Peyer's patch (tissue), 4 donors: Measurements from ENCODE around the gene KCTD8. TPM values are rescaled to one million over a fixed set of nuclear protein-coding genes. Genes with fewer than 3 reads are reported as not detected.

Experiments used
- DNase-seq, 3 donors: peaks; one replicate each; pipeline ENCODE4 v3.0.0-alpha.2; 2017 to 2019
- H3K27ac ChIP-seq, 4 donors: fragments of 200-600 bp; sonication (generic); one replicate each; pipeline ENCODE4 v1.5.1; 2016 to 2019
- H3K27me3 ChIP-seq, 2 donors: fragments of 200-600 bp; sonication (generic); one replicate each; pipeline ENCODE4 v1.5.1; 2019
- H3K36me3 ChIP-seq, 3 donors: fragments of 200-600 bp; sonication (generic); one replicate each; pipeline ENCODE4 v1.5.1; 2016 to 2019
- H3K4me1 ChIP-seq, 4 donors: fragments of 200-600 bp; sonication (generic); one replicate each; pipeline ENCODE4 v1.5.1; 2016 to 2019
- H3K4me3 ChIP-seq, 4 donors: fragments of 200-600 bp; sonication (generic); 1 replicate in 3 of 4; 2 replicates in 1 of 4; pipeline ENCODE4 v1.5.1; 2016 to 2019; ENCODE audit warnings: mild to moderate bottlenecking in 1 of 4
- H3K9me3 ChIP-seq, 4 donors: fragments of 200-600 bp; sonication (generic); one replicate each; pipeline ENCODE4 v1.5.1; 2016 to 2019; ENCODE audit warnings: mild to moderate bottlenecking in 1 of 4
- POLR2A ChIP-seq, 2 donors: fragments of 450-650 bp; IDR thresholded peaks; one replicate each; pipeline ENCODE4 v1.5.1; 2017; ENCODE audit warnings: antibody characterized with exemption in 2 of 2, mild to moderate bottlenecking in 2 of 2, moderate library complexity in 2 of 2
- total RNA-seq, 4 donors: library from RNA; depleted of rRNA; stranded (reverse); fragments of >200 nt; gene quantifications; one replicate each; pipeline ENCODE4 v1.1.0, GENCODE V29; 2016
- TF ChIP-seq, protein P1 (sequence below), 6 experiments: fragments of 450-650 bp in 4 of 6; fragments of 200-600 bp in 2 of 6; sonication (generic) in 1 of 6; IDR thresholded peaks; one replicate each; pipeline ENCODE4 v1.5.1; 2017 to 2019; ENCODE audit warnings: antibody characterized with exemption in 6 of 6, mild to moderate bottlenecking in 3 of 6, moderate library complexity in 1 of 6

Gene KCTD8
- total RNA-seq, 4 donors from 2014 or later: not detected

- no peak for TF ChIP-seq POLR2A (IDR thresholded peaks at IDR 0.05)
- TF ChIP-seq, protein P1, sequence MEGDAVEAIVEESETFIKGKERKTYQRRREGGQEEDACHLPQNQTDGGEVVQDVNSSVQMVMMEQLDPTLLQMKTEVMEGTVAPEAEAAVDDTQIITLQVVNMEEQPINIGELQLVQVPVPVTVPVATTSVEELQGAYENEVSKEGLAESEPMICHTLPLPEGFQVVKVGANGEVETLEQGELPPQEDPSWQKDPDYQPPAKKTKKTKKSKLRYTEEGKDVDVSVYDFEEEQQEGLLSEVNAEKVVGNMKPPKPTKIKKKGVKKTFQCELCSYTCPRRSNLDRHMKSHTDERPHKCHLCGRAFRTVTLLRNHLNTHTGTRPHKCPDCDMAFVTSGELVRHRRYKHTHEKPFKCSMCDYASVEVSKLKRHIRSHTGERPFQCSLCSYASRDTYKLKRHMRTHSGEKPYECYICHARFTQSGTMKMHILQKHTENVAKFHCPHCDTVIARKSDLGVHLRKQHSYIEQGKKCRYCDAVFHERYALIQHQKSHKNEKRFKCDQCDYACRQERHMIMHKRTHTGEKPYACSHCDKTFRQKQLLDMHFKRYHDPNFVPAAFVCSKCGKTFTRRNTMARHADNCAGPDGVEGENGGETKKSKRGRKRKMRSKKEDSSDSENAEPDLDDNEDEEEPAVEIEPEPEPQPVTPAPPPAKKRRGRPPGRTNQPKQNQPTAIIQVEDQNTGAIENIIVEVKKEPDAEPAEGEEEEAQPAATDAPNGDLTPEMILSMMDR (IDR thresholded peaks at IDR 0.05): no peak
- Histone ChIP-seq H3K27ac (no peak overlapping the region), H3K4me1 (no peaks in the 10 kb centered on the region), H3K9me3 (no peaks in the 10 kb centered on the region), H3K36me3 (no peaks in the 10 kb centered on the region), H3K27me3 (no peaks in the 10 kb centered on the region), H3K4me3 (no peak overlapping the region)
- DNase-seq: no peak
Measured at GRCh38 chr4:44434247-44434646, 14.4 kb downstream of the KCTD8 start.

DNA sequence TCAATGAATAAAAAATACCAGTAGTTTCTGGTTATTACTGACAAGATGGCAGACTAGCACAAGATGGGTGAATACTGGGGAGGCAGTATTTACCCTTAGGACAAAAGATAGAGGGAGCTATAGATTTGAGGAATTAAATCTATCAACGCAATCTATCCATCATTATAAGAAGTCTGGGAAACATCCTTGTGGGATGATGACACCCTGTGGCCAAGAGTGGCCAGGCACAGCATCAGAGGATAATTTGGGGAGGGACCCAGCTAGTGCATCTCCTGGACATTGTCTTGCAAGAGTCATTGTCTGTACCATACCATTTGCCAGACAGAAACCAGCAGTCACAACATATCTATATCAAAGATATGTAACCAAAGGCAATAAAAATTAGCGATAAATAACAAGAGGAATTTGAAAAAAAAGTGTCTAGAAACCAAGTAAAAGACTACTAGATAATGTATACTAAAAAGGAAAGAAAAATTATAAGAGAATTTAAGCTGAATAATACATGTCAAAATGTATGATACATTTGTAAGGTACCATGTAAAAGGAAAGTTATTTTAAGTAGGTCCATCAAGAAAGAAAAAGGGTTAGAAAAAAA is 22.9 kb downstream of the KCTD8 start:
- no peak overlapping the region for H3K4me3 ChIP-seq
- H3K4me1 ChIP-seq: no peaks in the 10 kb centered on the region
- no peaks in the 10 kb centered on the region for H3K9me3 ChIP-seq
- H3K36me3 ChIP-seq: no peaks in the 10 kb centered on the region
- DNase-seq: no peak
- no peaks in the 10 kb centered on the region for H3K27me3 ChIP-seq
- TF ChIP-seq, protein P1 (IDR thresholded peaks at IDR 0.05): no peak
- TF ChIP-seq POLR2A (IDR thresholded peaks at IDR 0.05): no peak
- no peak overlapping the region for H3K27ac ChIP-seq

DNA sequence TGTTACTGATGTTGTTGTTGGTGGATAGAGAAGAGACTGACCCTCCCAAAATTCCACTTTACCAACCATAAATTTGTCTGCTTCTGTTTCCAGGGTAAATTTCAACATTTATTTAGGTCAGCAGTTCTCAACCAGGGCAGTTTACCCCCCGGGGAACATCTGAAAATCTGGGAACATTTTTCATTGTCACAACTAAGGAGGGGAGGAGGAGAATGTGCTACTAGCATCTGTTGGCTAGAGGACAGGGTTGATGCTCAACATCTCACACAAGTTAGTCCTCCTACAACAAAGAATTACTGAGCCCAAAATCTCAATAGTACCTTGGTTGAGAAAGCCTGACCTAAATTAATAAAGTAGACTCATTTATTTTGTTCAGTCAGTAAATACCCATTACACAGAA is 25.7 kb downstream of the KCTD8 start:
- Histone ChIP-seq H3K36me3 (no peaks in the 10 kb centered on the region), H3K27me3 (no peaks in the 10 kb centered on the region), H3K4me1 (no peaks in the 10 kb centered on the region), H3K27ac (no peak overlapping the region), H3K9me3 (no peaks in the 10 kb centered on the region), H3K4me3 (no peak overlapping the region)
- no peak for DNase-seq
- no peak for TF ChIP-seq POLR2A (IDR thresholded peaks at IDR 0.05)
- TF ChIP-seq, protein P1 (IDR thresholded peaks at IDR 0.05): no peak

GRCh38 chr4:44421330-44422065 is 27.1 kb downstream of the KCTD8 start:
- no peak overlapping the region for H3K4me3 ChIP-seq
- H3K27ac ChIP-seq: no peak overlapping the region
- H3K27me3 ChIP-seq: no peaks in the 10 kb centered on the region
- TF ChIP-seq POLR2A (IDR thresholded peaks at IDR 0.05): no peak
- TF ChIP-seq, protein P1 (IDR thresholded peaks at IDR 0.05): no peak
- H3K36me3 ChIP-seq: no peaks in the 10 kb centered on the region
- H3K4me1 ChIP-seq: no peaks in the 10 kb centered on the region
- no peak for DNase-seq
- H3K9me3 ChIP-seq: no peaks in the 10 kb centered on the region

DNA sequence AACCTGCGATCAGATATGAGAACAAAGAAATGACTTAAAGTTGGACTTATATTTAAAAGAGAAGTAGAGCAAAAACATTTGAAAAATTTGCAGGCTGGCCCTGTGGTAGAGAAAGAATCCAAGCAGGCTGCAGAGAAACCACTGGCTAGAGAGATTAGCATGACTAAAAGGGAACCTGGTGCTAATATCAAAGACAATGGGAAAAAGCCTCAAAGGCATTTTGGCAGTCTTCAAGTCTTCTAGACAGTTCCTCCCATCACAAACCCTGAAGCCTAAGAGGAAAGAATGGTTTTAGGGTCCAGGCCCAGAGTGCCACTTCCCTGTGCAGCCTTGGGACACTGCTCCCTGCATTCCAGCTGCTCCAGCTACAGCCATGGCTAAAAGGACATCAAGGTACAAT is 33.4 kb downstream of the KCTD8 start:
- no peaks in the 10 kb centered on the region for H3K36me3 ChIP-seq
- no peak for TF ChIP-seq POLR2A (IDR thresholded peaks at IDR 0.05)
- TF ChIP-seq, protein P1 (IDR thresholded peaks at IDR 0.05): no peak
- no peak for DNase-seq
- H3K9me3 ChIP-seq: no peaks in the 10 kb centered on the region
- no peak overlapping the region for H3K27ac ChIP-seq
- H3K4me3 ChIP-seq: no peak overlapping the region
- no peaks in the 10 kb centered on the region for H3K27me3 ChIP-seq
- no peaks in the 10 kb centered on the region for H3K4me1 ChIP-seq
